ENCODE results near the gene BSN. TPM values are rescaled to one million over a fixed set of nuclear protein-coding genes. Genes with fewer than 3 reads are reported as not detected.

Gene BSN, protein sequence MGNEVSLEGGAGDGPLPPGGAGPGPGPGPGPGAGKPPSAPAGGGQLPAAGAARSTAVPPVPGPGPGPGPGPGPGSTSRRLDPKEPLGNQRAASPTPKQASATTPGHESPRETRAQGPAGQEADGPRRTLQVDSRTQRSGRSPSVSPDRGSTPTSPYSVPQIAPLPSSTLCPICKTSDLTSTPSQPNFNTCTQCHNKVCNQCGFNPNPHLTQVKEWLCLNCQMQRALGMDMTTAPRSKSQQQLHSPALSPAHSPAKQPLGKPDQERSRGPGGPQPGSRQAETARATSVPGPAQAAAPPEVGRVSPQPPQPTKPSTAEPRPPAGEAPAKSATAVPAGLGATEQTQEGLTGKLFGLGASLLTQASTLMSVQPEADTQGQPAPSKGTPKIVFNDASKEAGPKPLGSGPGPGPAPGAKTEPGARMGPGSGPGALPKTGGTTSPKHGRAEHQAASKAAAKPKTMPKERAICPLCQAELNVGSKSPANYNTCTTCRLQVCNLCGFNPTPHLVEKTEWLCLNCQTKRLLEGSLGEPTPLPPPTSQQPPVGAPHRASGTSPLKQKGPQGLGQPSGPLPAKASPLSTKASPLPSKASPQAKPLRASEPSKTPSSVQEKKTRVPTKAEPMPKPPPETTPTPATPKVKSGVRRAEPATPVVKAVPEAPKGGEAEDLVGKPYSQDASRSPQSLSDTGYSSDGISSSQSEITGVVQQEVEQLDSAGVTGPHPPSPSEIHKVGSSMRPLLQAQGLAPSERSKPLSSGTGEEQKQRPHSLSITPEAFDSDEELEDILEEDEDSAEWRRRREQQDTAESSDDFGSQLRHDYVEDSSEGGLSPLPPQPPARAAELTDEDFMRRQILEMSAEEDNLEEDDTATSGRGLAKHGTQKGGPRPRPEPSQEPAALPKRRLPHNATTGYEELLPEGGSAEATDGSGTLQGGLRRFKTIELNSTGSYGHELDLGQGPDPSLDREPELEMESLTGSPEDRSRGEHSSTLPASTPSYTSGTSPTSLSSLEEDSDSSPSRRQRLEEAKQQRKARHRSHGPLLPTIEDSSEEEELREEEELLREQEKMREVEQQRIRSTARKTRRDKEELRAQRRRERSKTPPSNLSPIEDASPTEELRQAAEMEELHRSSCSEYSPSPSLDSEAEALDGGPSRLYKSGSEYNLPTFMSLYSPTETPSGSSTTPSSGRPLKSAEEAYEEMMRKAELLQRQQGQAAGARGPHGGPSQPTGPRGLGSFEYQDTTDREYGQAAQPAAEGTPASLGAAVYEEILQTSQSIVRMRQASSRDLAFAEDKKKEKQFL (N-terminal part only)
- 0.05 and 0.07 TPM in 2 replicates for total RNA-seq

DNA sequence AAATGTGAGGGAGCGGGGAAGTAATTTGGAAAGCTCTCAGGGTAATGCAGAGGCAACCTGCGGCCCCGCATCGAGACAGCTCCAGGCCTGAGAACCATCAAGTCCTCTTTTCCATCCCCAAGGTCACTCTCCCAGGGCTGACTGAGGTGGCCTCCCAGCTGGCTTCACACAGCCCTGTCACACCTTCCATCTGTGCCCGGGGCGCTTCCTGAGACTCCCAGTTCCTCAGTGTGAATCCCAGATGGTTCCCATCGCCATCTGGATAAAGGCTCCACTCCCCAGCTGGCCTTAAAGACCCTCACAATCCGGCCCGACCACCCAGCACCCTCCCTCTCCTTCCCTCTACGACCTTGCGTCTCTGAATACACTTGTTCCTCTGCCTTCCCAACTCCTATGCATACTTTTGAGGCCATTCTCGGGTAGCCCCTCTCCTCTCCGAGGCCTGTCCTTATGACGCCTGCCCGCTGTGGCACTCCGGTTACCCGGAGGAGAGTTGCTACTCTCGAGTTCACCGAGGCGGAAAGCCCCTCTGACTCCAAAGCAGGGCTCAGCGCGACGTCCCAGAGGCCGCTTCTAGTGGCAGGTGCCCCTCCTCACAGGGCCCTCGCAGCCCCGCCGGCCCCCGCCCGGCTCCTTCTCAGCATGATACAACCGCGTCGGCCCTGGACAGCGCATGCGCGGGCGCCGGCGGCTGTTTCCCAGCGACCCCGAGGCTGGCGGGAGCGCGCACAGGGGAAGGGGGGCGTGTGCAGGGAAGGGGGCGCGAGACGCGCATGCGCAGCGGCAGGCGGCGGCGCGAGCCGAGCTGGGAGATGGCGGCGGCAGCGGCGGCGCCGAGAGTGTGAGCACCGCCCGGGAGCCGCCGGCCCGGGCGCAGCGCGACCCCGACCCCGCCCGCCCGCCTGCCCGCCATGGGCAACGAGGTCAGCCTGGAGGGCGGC, at the start of gene BSN:
BSN (plus strand) TSS at position 786 of the 941 bp plus-strand sequence; CDS start at position 912, 126 bp downstream.

DNA sequence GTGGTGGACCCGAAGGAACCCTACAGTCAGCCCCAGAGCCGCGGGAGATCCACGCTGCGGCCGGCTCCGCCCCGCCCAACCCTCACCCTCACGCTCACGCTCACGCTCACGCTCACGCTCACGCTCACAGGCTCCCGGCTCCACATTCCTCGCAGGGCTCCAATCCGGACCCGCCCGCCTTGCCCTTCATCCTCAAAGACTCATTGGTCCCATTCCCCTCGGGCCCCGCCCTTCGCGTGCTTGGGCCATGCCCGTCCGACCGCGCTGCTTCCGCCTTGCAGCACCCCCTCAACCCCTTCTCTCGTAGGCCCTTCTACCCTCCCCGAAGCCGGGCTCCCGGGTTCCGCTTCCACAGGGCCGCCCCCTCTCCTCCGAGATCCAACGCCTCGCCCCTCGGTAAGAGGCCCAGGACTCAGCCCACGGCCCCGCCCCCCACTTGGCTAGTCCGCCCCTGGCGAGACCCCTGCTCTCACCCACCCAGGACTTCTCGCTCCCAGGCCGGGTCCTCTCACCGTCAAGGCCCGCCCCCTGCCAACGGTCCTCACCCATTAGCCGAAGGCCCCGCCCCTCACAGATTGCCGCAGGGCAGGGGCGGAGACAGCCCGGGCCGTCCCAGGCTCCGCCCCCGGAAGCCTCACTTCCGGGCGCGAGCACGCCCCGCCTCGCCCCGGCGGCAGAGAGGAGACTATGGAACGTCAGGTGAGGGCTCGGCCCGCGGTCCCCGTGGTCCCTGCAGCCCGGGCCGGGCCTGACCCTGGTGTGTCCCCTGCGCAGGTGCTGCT, 119.6 kb downstream of the BSN start, which contains the start of gene APEH:
APEH (plus strand) TSS at position 637 of the 782 bp plus-strand sequence; CDS start at position 688, 51 bp downstream.

DNA sequence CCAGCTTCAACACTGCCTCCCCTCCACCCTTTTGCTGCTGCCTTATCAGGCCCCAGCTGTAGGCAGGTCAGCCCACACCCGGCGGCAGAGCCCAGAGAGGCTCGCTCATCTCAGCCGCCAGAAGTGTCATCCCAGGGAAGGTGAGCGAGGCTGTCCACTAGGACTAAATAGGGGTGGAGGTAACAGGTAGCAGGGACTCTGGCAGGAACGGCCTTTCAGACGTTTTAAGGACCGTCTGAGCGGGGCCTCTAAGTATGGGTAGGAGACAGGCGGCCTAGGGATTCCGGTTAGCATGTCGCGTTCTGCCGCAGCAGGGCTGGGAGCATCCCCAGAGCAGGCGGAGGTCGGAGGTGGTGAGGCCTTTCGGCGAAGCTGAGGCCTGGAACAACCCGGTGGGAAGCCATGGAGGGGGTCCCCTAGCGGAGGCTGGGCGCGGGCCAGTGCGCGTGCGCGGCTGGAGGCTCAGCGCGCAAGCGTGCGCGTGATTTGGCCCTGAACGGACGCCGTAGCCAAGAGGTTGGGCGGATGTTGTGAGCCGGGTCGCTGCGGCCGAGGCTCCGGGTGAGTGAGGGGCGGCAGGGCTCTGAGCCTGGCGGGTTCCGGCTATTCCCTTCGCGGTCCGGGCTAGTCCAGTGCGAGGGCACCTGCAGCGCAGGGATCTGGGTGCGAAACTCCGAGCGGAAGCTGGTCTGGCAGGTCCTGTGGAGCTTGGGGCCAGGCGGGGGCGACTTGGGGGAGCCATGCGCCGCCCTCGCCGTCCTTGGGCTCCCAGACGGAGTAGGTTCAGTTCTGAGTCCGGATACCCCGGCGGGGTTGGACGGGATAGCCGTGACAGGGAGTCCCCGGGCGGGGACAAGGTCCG, 135.0 kb downstream of the BSN start, which contains the start of the genes MST1 and RNF123:
MST1 (minus strand) TSS at position 429 of the 862 bp plus-strand sequence. CDS start 783 bp downstream, outside the sequence.
RNF123 (plus strand) TSS at position 512 of the 862 bp plus-strand sequence. CDS start 1,609 bp downstream, outside the sequence.

DNA sequence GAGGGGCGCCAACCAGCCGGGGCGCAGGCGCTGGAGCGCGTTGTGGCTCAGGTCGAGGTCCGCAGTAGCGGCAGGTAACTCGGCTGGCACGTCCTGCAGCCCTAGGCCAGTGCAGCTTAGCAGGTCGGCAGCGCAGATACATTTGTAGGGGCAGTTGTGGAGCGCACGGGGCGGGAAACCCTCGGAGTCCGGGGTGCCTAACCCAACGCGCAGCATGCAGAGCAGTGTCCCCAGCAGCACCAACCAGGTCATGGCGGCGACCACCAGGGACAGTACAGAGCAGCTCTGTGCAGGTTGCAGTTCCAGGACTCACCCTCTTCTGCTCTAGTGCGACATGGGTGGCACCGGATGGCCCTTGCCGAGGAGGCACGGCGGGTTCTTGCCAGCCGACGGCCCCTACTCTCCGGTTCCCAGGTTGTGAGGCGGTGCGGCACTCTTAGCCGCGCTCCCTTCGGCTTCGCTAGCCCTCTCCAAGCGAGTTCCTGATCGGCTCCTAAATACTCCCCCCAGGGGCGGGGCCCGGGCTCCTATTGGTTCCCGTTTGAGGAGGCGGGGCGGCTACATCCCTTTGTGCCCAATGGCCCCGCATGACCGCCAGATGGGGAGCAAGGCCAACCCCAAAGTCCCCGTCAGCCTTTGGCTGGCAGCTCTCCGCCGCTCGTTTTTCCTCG, 165.1 kb downstream of the BSN start, which contains the start of gene AMIGO3:
AMIGO3 (minus strand) TSS at position 471 of the 671 bp plus-strand sequence; CDS start at position 252, 219 bp downstream.

Other genes with a start within 250 kb of the BSN start
- gene USP4, start 214.4 kb upstream of the BSN start, total RNA-seq, result 7.4 and 11.6 TPM in 2 replicates
- gene GPX1, start 196.1 kb upstream of the BSN start, total RNA-seq, result 357 and 397 TPM in 2 replicates
- gene RHOA, start 142.5 kb upstream of the BSN start, total RNA-seq, result 389 and 539 TPM in 2 replicates
- 18.2 and 25.3 TPM in 2 replicates for gene TCTA, start 142.1 kb upstream of the BSN start, total RNA-seq
- 2.2 and 6.0 TPM in 2 replicates for gene AMT, start 132.0 kb upstream of the BSN start, total RNA-seq
- 5.1 and 5.8 TPM in 2 replicates for gene NICN1, start 125.2 kb upstream of the BSN start, total RNA-seq
- gene DAG1, start 84.2 kb upstream of the BSN start, total RNA-seq, result 73.8 and 84.1 TPM in 2 replicates
- 130 and 163 TPM in 2 replicates for gene APEH, start 119.9 kb downstream of the BSN start, total RNA-seq
- gene MST1, start 135.0 kb downstream of the BSN start, total RNA-seq, result 3.5 and 4.2 TPM in 2 replicates
- 19.6 and 23.8 TPM in 2 replicates for gene RNF123, start 135.1 kb downstream of the BSN start, total RNA-seq
- gene AMIGO3, start 165.2 kb downstream of the BSN start, total RNA-seq, result 0.19 and 0.42 TPM in 2 replicates
- 47.8 and 50.9 TPM in 2 replicates for gene GMPPB, start 169.5 kb downstream of the BSN start, total RNA-seq
- 16.5 and 20.7 TPM in 2 replicates for gene IP6K1, start 232.1 kb downstream of the BSN start, total RNA-seq
- gene CDHR4, start 245.4 kb downstream of the BSN start, total RNA-seq, result not detected in 2 replicates
- 21.7 and 28.6 TPM in 2 replicates for gene INKA1, start 248.8 kb downstream of the BSN start, total RNA-seq

Measured in airway epithelial cell (primary cell).